HepG2 (cell line): Measurements from ENCODE around the gene HLF. TPM values are rescaled to one million over a fixed set of nuclear protein-coding genes. Genes with fewer than 3 reads are reported as not detected.

ENCODE experiments used
- ARHGAP35 ChIP-seq: sonication (generic); formaldehyde crosslinking; IDR thresholded peaks from 2 replicates; pipeline ENCODE4 v1.9.0; 2022; ENCODE audit warnings: mild to moderate bottlenecking, inconsistent platforms, moderate library complexity, missing genetic modification reagents, borderline replicate concordance
- CCDC6 ChIP-seq: sonication (generic); formaldehyde crosslinking; IDR thresholded peaks from 2 replicates; pipeline ENCODE4 v1.8.1; 2022; ENCODE audit warnings: mild to moderate bottlenecking, missing genetic modification reagents, moderate library complexity
- HNRNPUL1 ChIP-seq: fragments of 200-400 bp; formaldehyde crosslinking; IDR thresholded peaks from 2 replicates; pipeline ENCODE4 v1.6.1; 2017; ENCODE audit warnings: low read depth, mild to moderate bottlenecking, low read length, moderate library complexity
- HOXA3 ChIP-seq: sonication (generic); formaldehyde crosslinking; IDR thresholded peaks from 2 replicates; pipeline ENCODE4 v1.5.0; 2020; ENCODE audit warnings: missing genetic modification reagents
- KMT2A ChIP-seq: sonication (generic); formaldehyde crosslinking; IDR thresholded peaks from 2 replicates; pipeline ENCODE4 v1.4.0; 2020; ENCODE audit warnings: missing genetic modification reagents
- MEIS1 ChIP-seq: sonication (generic); formaldehyde crosslinking; IDR thresholded peaks from 2 replicates; pipeline ENCODE4 v1.9.0; 2021; ENCODE audit warnings: mild to moderate bottlenecking, missing genetic modification reagents, moderate library complexity, borderline replicate concordance
- NFIC ChIP-seq: IDR thresholded peaks from 2 replicates; pipeline ENCODE4 v1.6.1; 2012; ENCODE audit warnings: mild to moderate bottlenecking, low read length, inconsistent platforms
- PHB2 ChIP-seq: fragments of 450-650 bp; IDR thresholded peaks from 2 replicates; pipeline ENCODE4 v1.6.1; 2018; ENCODE audit not compliant: partially characterized antibody
- RAD21 ChIP-seq: fragments of 450-650 bp; formaldehyde crosslinking; IDR thresholded peaks from 2 replicates; pipeline ENCODE4 v1.5.0; 2020; ENCODE audit warnings: mild to moderate bottlenecking
- RFX3 ChIP-seq: IDR thresholded peaks from 2 replicates; pipeline ENCODE4 v1.6.1; 2016; ENCODE audit warnings: missing biosample characterization, missing genetic modification reagents
- RNF2 ChIP-seq: fragments of 450-650 bp; conservative IDR thresholded peaks from 2 replicates; pipeline ENCODE4 v1.6.1; 2016; ENCODE audit warnings: low read depth
- ZC3H13 ChIP-seq: sonication (generic); formaldehyde crosslinking; IDR thresholded peaks from 2 replicates; pipeline ENCODE4 v1.8.1; 2023; ENCODE audit warnings: mild to moderate bottlenecking, missing genetic modification reagents, moderate library complexity
- ZC3H4 ChIP-seq: sonication (generic); formaldehyde crosslinking; IDR thresholded peaks from 2 replicates; pipeline ENCODE4 v1.4.0; 2020; ENCODE audit warnings: missing genetic modification reagents, borderline replicate concordance
- ZNF660 ChIP-seq: sonication (generic); formaldehyde crosslinking; IDR thresholded peaks from 2 replicates; pipeline ENCODE4 v1.5.1; 2020; ENCODE audit warnings: mild to moderate bottlenecking, low read depth, missing genetic modification reagents, borderline replicate concordance
- ZNF737 ChIP-seq: sonication (generic); formaldehyde crosslinking; IDR thresholded peaks from 2 replicates; pipeline ENCODE4 v1.5.0; 2020; ENCODE audit warnings: missing genetic modification reagents, mild to moderate bottlenecking, borderline replicate concordance
- polyA plus RNA-seq, 8 experiments: library from polyadenylated mRNA; depleted of rRNA in 3 of 8; stranded (reverse) in 7 of 8; unstranded in 1 of 8; fragments of >200 nt; fragmentation: Illumina TruSeq in 4 of 8; extraction: Trizol in 4 of 8; gene quantifications; 2 replicates each; pipeline versions ENCODE4 v1.2.1 to v1.2.3, GENCODE V29; 2011 to 2016; ENCODE audit warnings: low read depth in 4 of 8, missing spikeins in 1 of 8, mixed read lengths in 1 of 8; ENCODE audit not compliant: insufficient read depth in 1 of 8
- total RNA-seq, 5 experiments: library from RNA; depleted of rRNA; stranded (reverse); fragments of >200 nt; fragmentation: Illumina TruSeq; extraction: Trizol; gene quantifications; 2 replicates each; pipeline ENCODE4 v1.2.3, GENCODE V29; 2016; ENCODE audit warnings: low read depth in 1 of 5
- TF ChIP-seq, protein P1 (sequence below): sonication (generic); formaldehyde crosslinking; IDR thresholded peaks from 2 replicates; pipeline ENCODE4 v1.8.0; 2022; ENCODE audit warnings: mild to moderate bottlenecking, missing genetic modification reagents
- TF ChIP-seq, protein P2 (sequence below): sonication (generic); formaldehyde crosslinking; IDR thresholded peaks from 2 replicates; pipeline ENCODE4 v1.8.1; 2023; ENCODE audit warnings: missing genetic modification reagents, inconsistent platforms, borderline replicate concordance
- TF ChIP-seq, protein P3 (sequence below): sonication (generic); formaldehyde crosslinking; IDR thresholded peaks from 2 replicates; pipeline ENCODE4 v1.4.0; 2020; ENCODE audit warnings: missing genetic modification reagents
- TF ChIP-seq, protein P4 (sequence below): sonication (generic); formaldehyde crosslinking; IDR thresholded peaks from 2 replicates; pipeline ENCODE4 v1.5.1; 2020; ENCODE audit warnings: missing genetic modification reagents, mild to moderate bottlenecking, borderline replicate concordance
- TF ChIP-seq, protein P5 (sequence below), 2 experiments: sonication (generic) in 1 of 2; formaldehyde crosslinking in 1 of 2; IDR thresholded peaks; 2 replicates each; pipeline versions ENCODE4 v1.4.0 to v1.6.1; 2018 to 2020; ENCODE audit warnings: missing genetic modification reagents in 2 of 2, borderline replicate concordance in 1 of 2, low read depth in 1 of 2, mild to moderate bottlenecking in 1 of 2, missing biosample characterization in 1 of 2
- TF ChIP-seq, protein P6 (sequence below): sonication (generic); formaldehyde crosslinking; IDR thresholded peaks from 2 replicates; pipeline ENCODE4 v1.5.1; 2020; ENCODE audit warnings: missing genetic modification reagents, mild to moderate bottlenecking, borderline replicate concordance

Gene HLF
- total and polyA plus RNA-seq, 2 of the 13 experiments (the other 11 are each of a cell fraction or from before 2014, with no cell fraction given): 202 to 346 TPM

DNA sequence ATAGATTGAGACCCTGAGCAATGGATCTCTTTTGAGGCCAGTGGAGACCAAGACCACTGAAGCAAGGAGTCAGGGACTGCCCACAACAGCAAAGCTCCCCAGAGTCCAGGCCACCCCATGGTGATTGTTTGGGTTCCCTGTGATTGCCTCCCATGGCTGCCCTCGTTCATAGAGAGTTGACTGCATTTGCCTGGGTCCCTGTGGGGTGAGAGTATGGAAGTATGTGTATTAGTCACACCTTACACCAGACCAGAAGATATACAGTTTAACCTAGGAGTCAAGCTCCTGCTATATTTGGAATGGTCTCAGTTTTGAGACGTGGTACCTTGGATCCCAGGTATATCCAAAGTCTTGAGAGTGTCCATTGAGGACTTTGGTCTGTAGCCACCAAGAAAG lies 20.2 kb downstream of the HLF start (continued):
- TF ChIP-seq, protein P1, sequence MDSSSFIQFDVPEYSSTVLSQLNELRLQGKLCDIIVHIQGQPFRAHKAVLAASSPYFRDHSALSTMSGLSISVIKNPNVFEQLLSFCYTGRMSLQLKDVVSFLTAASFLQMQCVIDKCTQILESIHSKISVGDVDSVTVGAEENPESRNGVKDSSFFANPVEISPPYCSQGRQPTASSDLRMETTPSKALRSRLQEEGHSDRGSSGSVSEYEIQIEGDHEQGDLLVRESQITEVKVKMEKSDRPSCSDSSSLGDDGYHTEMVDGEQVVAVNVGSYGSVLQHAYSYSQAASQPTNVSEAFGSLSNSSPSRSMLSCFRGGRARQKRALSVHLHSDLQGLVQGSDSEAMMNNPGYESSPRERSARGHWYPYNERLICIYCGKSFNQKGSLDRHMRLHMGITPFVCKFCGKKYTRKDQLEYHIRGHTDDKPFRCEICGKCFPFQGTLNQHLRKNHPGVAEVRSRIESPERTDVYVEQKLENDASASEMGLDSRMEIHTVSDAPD (CRISPR knock-in tag): no peak
- TF ChIP-seq RAD21 (CRISPR knock-in tag) (no peak), RFX3 (CRISPR knock-in tag) (no peak), ZC3H13 (CRISPR knock-in tag) (peak; percentile 70), KMT2A (CRISPR knock-in tag) (0 out of 2 replicates have a peak, but pooled peaks have one; percentile 13), ZC3H4 (CRISPR knock-in tag) (peak; percentile 92), PHB2 (no peak), ZNF660 (no peak), ARHGAP35 (CRISPR knock-in tag) (no peak; the same call in 1 of the 2 replicates), RNF2 (no peak), HNRNPUL1 (no peak), NFIC (no peak), ZNF737 (CRISPR knock-in tag) (no peak), CCDC6 (CRISPR knock-in tag) (no peak), MEIS1 (CRISPR knock-in tag) (no peak; the same call in 1 of the 2 replicates), HOXA3 (CRISPR knock-in tag) (no peak)
- TF ChIP-seq, protein P2, sequence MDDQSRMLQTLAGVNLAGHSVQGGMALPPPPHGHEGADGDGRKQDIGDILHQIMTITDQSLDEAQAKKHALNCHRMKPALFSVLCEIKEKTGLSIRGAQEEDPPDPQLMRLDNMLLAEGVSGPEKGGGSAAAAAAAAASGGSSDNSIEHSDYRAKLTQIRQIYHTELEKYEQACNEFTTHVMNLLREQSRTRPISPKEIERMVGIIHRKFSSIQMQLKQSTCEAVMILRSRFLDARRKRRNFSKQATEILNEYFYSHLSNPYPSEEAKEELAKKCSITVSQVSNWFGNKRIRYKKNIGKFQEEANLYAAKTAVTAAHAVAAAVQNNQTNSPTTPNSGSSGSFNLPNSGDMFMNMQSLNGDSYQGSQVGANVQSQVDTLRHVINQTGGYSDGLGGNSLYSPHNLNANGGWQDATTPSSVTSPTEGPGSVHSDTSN (CRISPR knock-in tag): no peak
- TF ChIP-seq, protein P3, sequence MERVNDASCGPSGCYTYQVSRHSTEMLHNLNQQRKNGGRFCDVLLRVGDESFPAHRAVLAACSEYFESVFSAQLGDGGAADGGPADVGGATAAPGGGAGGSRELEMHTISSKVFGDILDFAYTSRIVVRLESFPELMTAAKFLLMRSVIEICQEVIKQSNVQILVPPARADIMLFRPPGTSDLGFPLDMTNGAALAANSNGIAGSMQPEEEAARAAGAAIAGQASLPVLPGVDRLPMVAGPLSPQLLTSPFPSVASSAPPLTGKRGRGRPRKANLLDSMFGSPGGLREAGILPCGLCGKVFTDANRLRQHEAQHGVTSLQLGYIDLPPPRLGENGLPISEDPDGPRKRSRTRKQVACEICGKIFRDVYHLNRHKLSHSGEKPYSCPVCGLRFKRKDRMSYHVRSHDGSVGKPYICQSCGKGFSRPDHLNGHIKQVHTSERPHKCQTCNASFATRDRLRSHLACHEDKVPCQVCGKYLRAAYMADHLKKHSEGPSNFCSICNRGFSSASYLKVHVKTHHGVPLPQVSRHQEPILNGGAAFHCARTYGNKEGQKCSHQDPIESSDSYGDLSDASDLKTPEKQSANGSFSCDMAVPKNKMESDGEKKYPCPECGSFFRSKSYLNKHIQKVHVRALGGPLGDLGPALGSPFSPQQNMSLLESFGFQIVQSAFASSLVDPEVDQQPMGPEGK (CRISPR knock-in tag): no peak
- TF ChIP-seq, protein P4, sequence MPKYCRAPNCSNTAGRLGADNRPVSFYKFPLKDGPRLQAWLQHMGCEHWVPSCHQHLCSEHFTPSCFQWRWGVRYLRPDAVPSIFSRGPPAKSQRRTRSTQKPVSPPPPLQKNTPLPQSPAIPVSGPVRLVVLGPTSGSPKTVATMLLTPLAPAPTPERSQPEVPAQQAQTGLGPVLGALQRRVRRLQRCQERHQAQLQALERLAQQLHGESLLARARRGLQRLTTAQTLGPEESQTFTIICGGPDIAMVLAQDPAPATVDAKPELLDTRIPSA (CRISPR knock-in tag): no peak; the same call in 1 of the 2 replicates
- TF ChIP-seq, protein P5, sequence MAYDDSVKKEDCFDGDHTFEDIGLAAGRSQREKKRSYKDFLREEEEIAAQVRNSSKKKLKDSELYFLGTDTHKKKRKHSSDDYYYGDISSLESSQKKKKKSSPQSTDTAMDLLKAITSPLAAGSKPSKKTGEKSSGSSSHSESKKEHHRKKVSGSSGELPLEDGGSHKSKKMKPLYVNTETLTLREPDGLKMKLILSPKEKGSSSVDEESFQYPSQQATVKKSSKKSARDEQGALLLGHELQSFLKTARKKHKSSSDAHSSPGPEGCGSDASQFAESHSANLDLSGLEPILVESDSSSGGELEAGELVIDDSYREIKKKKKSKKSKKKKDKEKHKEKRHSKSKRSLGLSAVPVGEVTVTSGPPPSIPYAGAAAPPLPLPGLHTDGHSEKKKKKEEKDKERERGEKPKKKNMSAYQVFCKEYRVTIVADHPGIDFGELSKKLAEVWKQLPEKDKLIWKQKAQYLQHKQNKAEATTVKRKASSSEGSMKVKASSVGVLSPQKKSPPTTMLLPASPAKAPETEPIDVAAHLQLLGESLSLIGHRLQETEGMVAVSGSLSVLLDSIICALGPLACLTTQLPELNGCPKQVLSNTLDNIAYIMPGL (CRISPR knock-in tag; IDR thresholded peaks at IDR 0.05; ENCODE audit: borderline replicate concordance in 1 of 2, low read depth in 1 of 2): no peak
- TF ChIP-seq, protein P6, sequence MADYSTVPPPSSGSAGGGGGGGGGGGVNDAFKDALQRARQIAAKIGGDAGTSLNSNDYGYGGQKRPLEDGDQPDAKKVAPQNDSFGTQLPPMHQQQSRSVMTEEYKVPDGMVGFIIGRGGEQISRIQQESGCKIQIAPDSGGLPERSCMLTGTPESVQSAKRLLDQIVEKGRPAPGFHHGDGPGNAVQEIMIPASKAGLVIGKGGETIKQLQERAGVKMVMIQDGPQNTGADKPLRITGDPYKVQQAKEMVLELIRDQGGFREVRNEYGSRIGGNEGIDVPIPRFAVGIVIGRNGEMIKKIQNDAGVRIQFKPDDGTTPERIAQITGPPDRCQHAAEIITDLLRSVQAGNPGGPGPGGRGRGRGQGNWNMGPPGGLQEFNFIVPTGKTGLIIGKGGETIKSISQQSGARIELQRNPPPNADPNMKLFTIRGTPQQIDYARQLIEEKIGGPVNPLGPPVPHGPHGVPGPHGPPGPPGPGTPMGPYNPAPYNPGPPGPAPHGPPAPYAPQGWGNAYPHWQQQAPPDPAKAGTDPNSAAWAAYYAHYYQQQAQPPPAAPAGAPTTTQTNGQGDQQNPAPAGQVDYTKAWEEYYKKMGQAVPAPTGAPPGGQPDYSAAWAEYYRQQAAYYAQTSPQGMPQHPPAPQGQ (CRISPR knock-in tag): no peak
